H9 (cell line): ENCODE data around the gene ESRRA. TPM values are rescaled to one million over a fixed set of nuclear protein-coding genes. Genes with fewer than 3 reads are reported as not detected.

ENCODE experiments used
- DNase-seq: peaks from one replicate; pipeline ENCODE4 v3.0.0-alpha.2; 2017
- H2AFZ ChIP-seq: one replicate; pipeline ENCODE4 v1.6.1; 2013; ENCODE audit warnings: mild to moderate bottlenecking, low read length, control low read depth, moderate library complexity
- H2AK5ac ChIP-seq: 2 replicates; pipeline ENCODE4 v1.6.1; 2013; ENCODE audit warnings: low read length, control low read depth, mixed read lengths; ENCODE audit not compliant: insufficient read length
- H2BK120ac ChIP-seq: one replicate; pipeline ENCODE4 v1.6.1; 2013; ENCODE audit warnings: low read depth, mild to moderate bottlenecking, low read length, control low read depth, inconsistent platforms; ENCODE audit not compliant: poor library complexity, severe bottlenecking
- H2BK12ac ChIP-seq: 2 replicates; pipeline ENCODE4 v1.6.1; 2013; ENCODE audit warnings: low read length, control low read depth, mixed read lengths, low read depth; ENCODE audit not compliant: insufficient read length
- H2BK15ac ChIP-seq: 2 replicates; pipeline ENCODE4 v1.6.1; 2013; ENCODE audit warnings: low read depth, low read length, control low read depth
- H2BK20ac ChIP-seq: one replicate; pipeline ENCODE4 v1.6.1; 2013; ENCODE audit warnings: low read depth, mild to moderate bottlenecking, low read length, control low read depth, inconsistent platforms; ENCODE audit not compliant: poor library complexity, severe bottlenecking
- H2BK5ac ChIP-seq: 2 replicates; pipeline ENCODE4 v1.6.1; 2013; ENCODE audit warnings: low read length, control low read depth, mixed read lengths; ENCODE audit not compliant: insufficient read length
- H3K14ac ChIP-seq: 2 replicates; pipeline ENCODE4 v1.6.1; 2013; ENCODE audit warnings: low read length, control low read depth; ENCODE audit not compliant: insufficient read depth
- H3K18ac ChIP-seq: 2 replicates; pipeline ENCODE4 v1.6.1; 2013; ENCODE audit warnings: low read depth, mild to moderate bottlenecking, mixed read lengths, low read length, control low read depth; ENCODE audit not compliant: insufficient read length
- H3K23ac ChIP-seq: 2 replicates; pipeline ENCODE4 v1.6.1; 2013; ENCODE audit warnings: low read length, control low read depth, mixed read lengths, low read depth; ENCODE audit not compliant: insufficient read length
- H3K23me2 ChIP-seq: 2 replicates; pipeline ENCODE4 v1.6.1; 2013; ENCODE audit warnings: low read depth, mild to moderate bottlenecking, mixed read lengths, low read length, control low read depth; ENCODE audit not compliant: insufficient read length, poor library complexity, severe bottlenecking
- H3K27ac ChIP-seq: 2 replicates; pipeline ENCODE4 v1.5.1; 2013; ENCODE audit warnings: low read length, control low read depth, mixed read lengths, low read depth; ENCODE audit not compliant: insufficient read length
- H3K27me3 ChIP-seq: 2 replicates; pipeline ENCODE4 v1.6.1; 2013; ENCODE audit warnings: low read length, control low read depth, inconsistent platforms; ENCODE audit not compliant: insufficient read depth
- H3K4ac ChIP-seq: 2 replicates; pipeline ENCODE4 v1.6.1; 2013; ENCODE audit warnings: low read depth, mild to moderate bottlenecking, control low read depth, inconsistent platforms, low read length, moderate library complexity
- H3K4me1 ChIP-seq: 2 replicates; pipeline ENCODE4 v1.6.1; 2013; ENCODE audit warnings: low read length, control low read depth, inconsistent platforms; ENCODE audit not compliant: insufficient read depth
- H3K4me2 ChIP-seq: 2 replicates; pipeline ENCODE4 v1.6.1; 2013; ENCODE audit warnings: low read length, control low read depth, mixed read lengths; ENCODE audit not compliant: insufficient read length, insufficient read depth
- H3K56ac ChIP-seq: 2 replicates; pipeline ENCODE4 v1.6.1; 2013; ENCODE audit warnings: low read depth, mild to moderate bottlenecking, mixed read lengths, low read length, control low read depth; ENCODE audit not compliant: insufficient read length
- H3K79me1 ChIP-seq: 2 replicates; pipeline ENCODE4 v1.6.1; 2013; ENCODE audit warnings: low read depth, mild to moderate bottlenecking, moderate library complexity, low read length, control low read depth, inconsistent platforms; ENCODE audit not compliant: insufficient read depth, poor library complexity, severe bottlenecking
- H3K79me2 ChIP-seq: 2 replicates; pipeline ENCODE4 v1.6.1; 2013; ENCODE audit warnings: low read length, control low read depth, inconsistent platforms; ENCODE audit not compliant: insufficient read depth
- H3K9ac ChIP-seq: 2 replicates; pipeline ENCODE4 v1.6.1; 2013; ENCODE audit warnings: low read length, control low read depth, mixed read lengths; ENCODE audit not compliant: insufficient read length; ENCODE audit errors: extremely low read depth
- H3K9me3 ChIP-seq: one replicate; pipeline ENCODE4 v1.6.1; 2013; ENCODE audit warnings: low read depth, low read length, inconsistent platforms; ENCODE audit not compliant: control insufficient read depth
- H3T11ph ChIP-seq: one replicate; pipeline ENCODE4 v1.6.1; 2013; ENCODE audit warnings: mild to moderate bottlenecking, low read length, control low read depth, inconsistent platforms
- H4K20me1 ChIP-seq: one replicate; pipeline ENCODE4 v1.6.1; 2013; ENCODE audit not compliant: control insufficient read depth, insufficient read length, insufficient read depth
- H4K5ac ChIP-seq: 2 replicates; pipeline ENCODE4 v1.6.1; 2013; ENCODE audit warnings: low read depth, mild to moderate bottlenecking, mixed read lengths, low read length, control low read depth; ENCODE audit not compliant: insufficient read length
- H4K8ac ChIP-seq: replicated peaks from 2 replicates; pipeline ENCODE4 v1.6.1; 2013; ENCODE audit warnings: low read length, control low read depth, mixed read lengths, low read depth; ENCODE audit not compliant: insufficient read length
- H4K91ac ChIP-seq: 2 replicates; pipeline ENCODE4 v1.6.1; 2013; ENCODE audit warnings: low read depth, mild to moderate bottlenecking, moderate library complexity, mixed read lengths, low read length, control low read depth; ENCODE audit not compliant: insufficient read length
- H3K27ac Mint-ChIP-seq, 3 experiments: 2 replicates in 2 of 3; 3 replicates in 1 of 3; pipeline ENCODE4 v1.8.0; 2020 to 2021; ENCODE audit warnings: mixed read lengths in 3 of 3, mild to moderate bottlenecking in 1 of 3, moderate library complexity in 1 of 3
- H3K27me3 Mint-ChIP-seq: 2 replicates; pipeline ENCODE4 v1.8.0; 2021; ENCODE audit warnings: low read depth, mild to moderate bottlenecking, moderate library complexity, mixed read lengths
- H3K36me3 Mint-ChIP-seq, 3 experiments: 2 replicates in 2 of 3; 3 replicates in 1 of 3; pipeline ENCODE4 v1.8.0; 2020 to 2021; ENCODE audit warnings: low read depth in 3 of 3, mixed read lengths in 3 of 3; ENCODE audit not compliant: insufficient read depth in 1 of 3
- H3K4me1 Mint-ChIP-seq, 2 experiments: 2 replicates each; pipeline ENCODE4 v1.8.0; 2020; ENCODE audit warnings: mixed read lengths in 2 of 2
- H3K4me3 Mint-ChIP-seq, 2 experiments: 2 replicates in 1 of 2; 3 replicates in 1 of 2; pipeline ENCODE4 v1.8.0; 2020 to 2021; ENCODE audit warnings: mild to moderate bottlenecking in 2 of 2, mixed read lengths in 2 of 2, moderate library complexity in 1 of 2
- H3K9me3 Mint-ChIP-seq, 2 experiments: 2 replicates in 1 of 2; 3 replicates in 1 of 2; pipeline ENCODE4 v1.8.0; 2020; ENCODE audit warnings: mild to moderate bottlenecking in 2 of 2, mixed read lengths in 2 of 2, moderate library complexity in 1 of 2
- CTCF ChIP-seq: fragments of 200-600 bp; sonication (generic); conservative IDR thresholded peaks from 3 replicates; pipeline ENCODE4 v1.8.0; 2021; ENCODE audit warnings: antibody characterized with exemption, mild to moderate bottlenecking
- WGBS: extraction: QIAGEN DNeasy Blood & Tissue Kit; methylation state at CpG from one replicate; pipeline ENCODE4 v1.1.7; 2013; ENCODE audit warnings: missing lambda C conversion rate, low lambda C conversion rate, mixed read lengths; ENCODE audit not compliant: insufficient read length; ENCODE audit errors: extremely low coverage; 5-methylcytosine and 5-hydroxymethylcytosine counted together
- total RNA-seq: library from RNA; stranded (reverse); gene quantifications from 2 replicates; pipeline ENCODE4 v1.2.1, GENCODE V29; 2021

The ESRRA gene
- total RNA-seq, 1 experiment from 2014 or later: 42.3 TPM

GRCh38 chr11:64266339-64266738, 39.0 kb upstream of the ESRRA start:
- TF ChIP-seq CTCF: no peak
- no peaks in the 10 kb centered on the region for H3K9me3 ChIP-seq
- DNase-seq: no peak
- H3K4me3 Mint-ChIP-seq: no peak overlapping the region
- H3K14ac ChIP-seq: no peak overlapping the region
- H3K4ac ChIP-seq: no peak overlapping the region
- H3K9ac ChIP-seq: no peak overlapping the region
- peaks cover 10% of the 10 kb centered on the region for H3K23me2 ChIP-seq
- H3K79me1 ChIP-seq: no peaks in the 10 kb centered on the region
- H4K20me1 ChIP-seq: no peaks in the 10 kb centered on the region
- no peak overlapping the region for H3K23ac ChIP-seq
- H3K4me2 ChIP-seq: no peak overlapping the region
- H3K18ac ChIP-seq: no peak overlapping the region
- no peaks in the 10 kb centered on the region for H3K27me3 ChIP-seq
- peaks cover 11 to 21% of the 10 kb centered on the region in 2 experiments for H3K4me1 Mint-ChIP-seq
- no peaks in the 10 kb centered on the region for H3K27me3 Mint-ChIP-seq
- no peak overlapping the region for H4K8ac ChIP-seq
- no peak overlapping the region for H3K56ac ChIP-seq
- H2BK5ac ChIP-seq: no peak overlapping the region
- H3K4me1 ChIP-seq: no peaks in the 10 kb centered on the region
- H3K36me3 Mint-ChIP-seq: peaks cover 27 to 62% (median 47%) of the 10 kb centered on the region in 3 experiments
- H3K27ac ChIP-seq: no peak overlapping the region
- H2AK5ac ChIP-seq: no peak overlapping the region
- no peak overlapping the region for H2BK15ac ChIP-seq
- H2AFZ ChIP-seq: no peak overlapping the region
- no peak overlapping the region for H4K5ac ChIP-seq
- H3K9me3 Mint-ChIP-seq: no peaks in the 10 kb centered on the region
- no peak overlapping the region for H3T11ph ChIP-seq
- H2BK20ac ChIP-seq: no peak overlapping the region
- whole genome bisulfite sequencing: no CpG with 5 or more reads among the region's 15 CpGs
- H2BK12ac ChIP-seq: no peak overlapping the region
- H4K91ac ChIP-seq: no peak overlapping the region
- H3K79me2 ChIP-seq: no peaks in the 10 kb centered on the region
- no peak overlapping the region for H2BK120ac ChIP-seq
- no peak overlapping the region; a peak in 1 of 7 replicates for H3K27ac Mint-ChIP-seq
